HG02981 (cell line): ENCODE results near the gene TMEM53.
A peak's percentile ranks its signal among the peaks of the same experiment; 100 is the strongest.
"Not testable (repeated sequence)": the region's sequence is repeated elsewhere in the genome, so short reads cannot be mapped to it uniquely, and the experiment has no call there.

ENCODE experiments used
- ATAC-seq: cut with Tn5 transposase; IDR thresholded peaks from one replicate; pipeline ENCODE4 v1.9.1; 2021; ENCODE audit warnings: mild to moderate bottlenecking, moderate library complexity; ENCODE audit not compliant: unreplicated experiment

TMEM53 gene

GRCh38 chr1:44675186-44675585 is 905 bp upstream of the TMEM53 start:
- no peak for ATAC-seq

- peak; percentile 2 for ATAC-seq
Observed at GRCh38 chr1:44673675-44674112, 587 bp downstream of the TMEM53 start.

GRCh38 chr1:44672961-44673674 is 1.2 kb downstream of the TMEM53 start:
- no peak for ATAC-seq

GRCh38 chr1:44672254-44672955 is 1.9 kb downstream of the TMEM53 start:
- ATAC-seq: no peak

- no peak for ATAC-seq
Observed at GRCh38 chr1:44670751-44671640, 3.3 kb downstream of the TMEM53 start.

- not testable (repeated sequence) for ATAC-seq
Observed at GRCh38 chr1:44666719-44667118, 7.6 kb downstream of the TMEM53 start.

GRCh38 chr1:44664730-44665370 is 9.4 kb downstream of the TMEM53 start:
- no peak for ATAC-seq

- no peak for ATAC-seq
Observed at GRCh38 chr1:44663417-44663816, 10.9 kb downstream of the TMEM53 start.

- ATAC-seq: no peak
Observed at GRCh38 chr1:44662683-44663030, 11.6 kb downstream of the TMEM53 start.

- ATAC-seq: no peak
Observed at GRCh38 chr1:44661781-44662682, 12.2 kb downstream of the TMEM53 start.

GRCh38 chr1:44660176-44660575 is 14.1 kb downstream of the TMEM53 start:
- ATAC-seq: no peak

- no peak for ATAC-seq
Observed at GRCh38 chr1:44659566-44659965, 14.7 kb downstream of the TMEM53 start.

GRCh38 chr1:44655609-44656008 is 18.7 kb downstream of the TMEM53 start:
- no peak for ATAC-seq

- ATAC-seq: no peak
Observed at GRCh38 chr1:44654621-44655187, 19.6 kb downstream of the TMEM53 start.

- ATAC-seq: no peak
Observed at GRCh38 chr1:44653107-44653964, 20.9 kb downstream of the TMEM53 start.

GRCh38 chr1:44652445-44653106 is 21.7 kb downstream of the TMEM53 start:
- ATAC-seq: peak; percentile 51

- no peak for ATAC-seq
Observed at GRCh38 chr1:44651069-44651468, 23.2 kb downstream of the TMEM53 start.

GRCh38 chr1:44650159-44650831 is 24.0 kb downstream of the TMEM53 start:
- ATAC-seq: no peak
